ENCODE data around the gene DISC1.

DNA sequence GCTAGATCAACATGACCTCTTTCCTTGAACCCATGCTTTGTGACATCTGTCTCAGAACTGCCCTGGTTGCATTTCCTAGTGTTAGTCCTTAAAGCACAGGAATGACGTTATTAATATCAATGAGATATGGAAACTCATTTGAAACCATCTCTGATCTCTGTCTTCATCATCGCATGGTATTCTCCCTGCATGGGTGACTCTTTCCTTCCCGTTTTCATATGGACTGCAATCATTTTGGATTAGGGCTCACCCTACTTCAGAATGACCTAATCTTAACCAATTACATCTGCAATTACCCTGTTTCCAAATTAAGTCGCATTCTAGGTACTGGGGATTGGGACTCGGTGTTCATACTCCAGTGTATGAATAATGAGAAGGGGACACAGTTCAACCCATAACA is 41.7 kb upstream of the DISC1 start:
- TF ChIP-seq, protein P1, sequence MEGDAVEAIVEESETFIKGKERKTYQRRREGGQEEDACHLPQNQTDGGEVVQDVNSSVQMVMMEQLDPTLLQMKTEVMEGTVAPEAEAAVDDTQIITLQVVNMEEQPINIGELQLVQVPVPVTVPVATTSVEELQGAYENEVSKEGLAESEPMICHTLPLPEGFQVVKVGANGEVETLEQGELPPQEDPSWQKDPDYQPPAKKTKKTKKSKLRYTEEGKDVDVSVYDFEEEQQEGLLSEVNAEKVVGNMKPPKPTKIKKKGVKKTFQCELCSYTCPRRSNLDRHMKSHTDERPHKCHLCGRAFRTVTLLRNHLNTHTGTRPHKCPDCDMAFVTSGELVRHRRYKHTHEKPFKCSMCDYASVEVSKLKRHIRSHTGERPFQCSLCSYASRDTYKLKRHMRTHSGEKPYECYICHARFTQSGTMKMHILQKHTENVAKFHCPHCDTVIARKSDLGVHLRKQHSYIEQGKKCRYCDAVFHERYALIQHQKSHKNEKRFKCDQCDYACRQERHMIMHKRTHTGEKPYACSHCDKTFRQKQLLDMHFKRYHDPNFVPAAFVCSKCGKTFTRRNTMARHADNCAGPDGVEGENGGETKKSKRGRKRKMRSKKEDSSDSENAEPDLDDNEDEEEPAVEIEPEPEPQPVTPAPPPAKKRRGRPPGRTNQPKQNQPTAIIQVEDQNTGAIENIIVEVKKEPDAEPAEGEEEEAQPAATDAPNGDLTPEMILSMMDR (IDR thresholded peaks at IDR 0.05): no peak
- TF ChIP-seq POLR2AphosphoS5 (IDR thresholded peaks at IDR 0.05) (no peak), POLR2A (IDR thresholded peaks at IDR 0.05) (no peak)
